Measurements from ENCODE around the gene LYPD6B.

GRCh38 chr2:149161481-149162225, 123.2 kb downstream of the LYPD6B start:
- TF ChIP-seq, protein P1, sequence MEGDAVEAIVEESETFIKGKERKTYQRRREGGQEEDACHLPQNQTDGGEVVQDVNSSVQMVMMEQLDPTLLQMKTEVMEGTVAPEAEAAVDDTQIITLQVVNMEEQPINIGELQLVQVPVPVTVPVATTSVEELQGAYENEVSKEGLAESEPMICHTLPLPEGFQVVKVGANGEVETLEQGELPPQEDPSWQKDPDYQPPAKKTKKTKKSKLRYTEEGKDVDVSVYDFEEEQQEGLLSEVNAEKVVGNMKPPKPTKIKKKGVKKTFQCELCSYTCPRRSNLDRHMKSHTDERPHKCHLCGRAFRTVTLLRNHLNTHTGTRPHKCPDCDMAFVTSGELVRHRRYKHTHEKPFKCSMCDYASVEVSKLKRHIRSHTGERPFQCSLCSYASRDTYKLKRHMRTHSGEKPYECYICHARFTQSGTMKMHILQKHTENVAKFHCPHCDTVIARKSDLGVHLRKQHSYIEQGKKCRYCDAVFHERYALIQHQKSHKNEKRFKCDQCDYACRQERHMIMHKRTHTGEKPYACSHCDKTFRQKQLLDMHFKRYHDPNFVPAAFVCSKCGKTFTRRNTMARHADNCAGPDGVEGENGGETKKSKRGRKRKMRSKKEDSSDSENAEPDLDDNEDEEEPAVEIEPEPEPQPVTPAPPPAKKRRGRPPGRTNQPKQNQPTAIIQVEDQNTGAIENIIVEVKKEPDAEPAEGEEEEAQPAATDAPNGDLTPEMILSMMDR (IDR thresholded peaks at IDR 0.05 in 8 of 11, conservative IDR thresholded peaks at IDR 0.05 in 3 of 11): no peak
- TF ChIP-seq POLR2A (IDR thresholded peaks at IDR 0.05): no peak

Measured in spleen (tissue), 7 donors.